HCT116 (cell line): ENCODE results near the gene NKAIN4. TPM values are rescaled to one million over a fixed set of nuclear protein-coding genes. Genes with fewer than 3 reads are reported as not detected.

Experiments
- ATAC-seq: fragments of 200-7000 bp; cut with Tn5 transposase; 2 replicates; pipeline ENCODE4 v1.9.1; 2020; ENCODE audit warnings: mild to moderate bottlenecking, moderate library complexity
- BruUV-seq: library from RNA; stranded (reverse); fragments of 400-500 nt; replicated peaks from 2 replicates; lab custom pipeline; 2021; lab: Mats Ljungman, UMichigan
- CTCF ChIA-PET: fragments of 300-600 bp; sonication (Branson Sonifier 250); formaldehyde crosslinking; loops from one replicate; lab custom pipeline; 2021; ENCODE audit warnings: antibody characterized with exemption; lab: Charles Lee
- POLR2A ChIA-PET: fragments of 300-600, 350-600 bp; sonication (Branson Sonifier 250); formaldehyde crosslinking; loops from one replicate; lab custom pipeline; 2021; ENCODE audit warnings: antibody characterized with exemption; lab: Charles Lee
- RAD21 ChIA-PET, 2 experiments: fragments of 300-600 bp; sonication (Branson Sonifier 250); formaldehyde crosslinking; loops; one replicate each; lab custom pipeline; 2023; ENCODE audit warnings: low total read pairs in 2 of 2; ENCODE audit not compliant: uncharacterized antibody in 2 of 2, unreplicated experiment in 2 of 2, low non-redundant PET in 1 of 2; lab: Charles Lee
- DNase-seq: peaks from one replicate; pipeline ENCODE4 v3.0.0-alpha.2; 2010; ENCODE audit warnings: low read depth, low spot score
- H2AFZ ChIP-seq: fragments of 200-600 bp; shearing (Covaris generic), sonication (generic); 2 replicates; pipeline ENCODE4 v1.6.1; 2017; ENCODE audit warnings: low read depth, mixed run types, mixed read lengths, antibody characterized with exemption, low read length; ENCODE audit not compliant: poor library complexity, severe bottlenecking
- H3K27ac ChIP-seq: 2 replicates; pipeline ENCODE4 v1.5.1; 2012; ENCODE audit warnings: low read depth, low read length
- H3K27me3 ChIP-seq: fragments of 200-600 bp; sonication (generic); 2 replicates; pipeline ENCODE4 v1.6.1; 2016; ENCODE audit warnings: mixed run types, low read length, mixed read lengths; ENCODE audit not compliant: insufficient read depth
- H3K36me3 ChIP-seq, 2 experiments: fragments of 200-500 bp in 1 of 2; fragments of 200-600 bp in 1 of 2; sonication (Bioruptor generic) in 1 of 2; sonication (generic) in 1 of 2; 2 replicates each; pipeline versions ENCODE4 v1.5.1 to v1.6.1; 2014 to 2016; ENCODE audit warnings: low read length in 2 of 2, inconsistent platforms in 1 of 2, mixed read lengths in 1 of 2, mixed run types in 1 of 2; ENCODE audit not compliant: insufficient read depth in 2 of 2, control insufficient read depth in 1 of 2
- H3K4me1 ChIP-seq, 2 experiments: fragments of 200-600 bp in 1 of 2; sonication (generic) in 1 of 2; 2 replicates each; pipeline versions ENCODE4 v1.5.1 to v1.6.1; 2012 to 2017; ENCODE audit warnings: low read length in 2 of 2, inconsistent platforms in 1 of 2, mild to moderate bottlenecking in 1 of 2, mixed read lengths in 1 of 2, mixed run types in 1 of 2, moderate library complexity in 1 of 2; ENCODE audit not compliant: insufficient read depth in 2 of 2, control insufficient read depth in 1 of 2
- H3K4me2 ChIP-seq: fragments of 200-600 bp; sonication (generic); 2 replicates; pipeline ENCODE4 v1.6.1; 2017; ENCODE audit warnings: mixed run types, low read length, mixed read lengths
- H3K4me3 ChIP-seq, 2 experiments: fragments of 200-600 bp in 1 of 2; sonication (generic) in 1 of 2; replicated peaks in 1 of 2; 2 replicates each; pipeline ENCODE4 v1.5.1; 2011 to 2016; ENCODE audit warnings: low read length in 2 of 2, control low read depth in 1 of 2, low read depth in 1 of 2, mild to moderate bottlenecking in 1 of 2, mixed read lengths in 1 of 2, mixed run types in 1 of 2
- H3K79me2 ChIP-seq: fragments of 200-600 bp; sonication (generic); 2 replicates; pipeline ENCODE4 v1.6.1; 2017; ENCODE audit warnings: mild to moderate bottlenecking, mixed run types, low read length, moderate library complexity, mixed read lengths; ENCODE audit not compliant: insufficient read depth
- H3K9ac ChIP-seq: fragments of 200-600 bp; sonication (generic); 2 replicates; pipeline ENCODE4 v1.6.1; 2016; ENCODE audit warnings: low read length, mixed read lengths
- H3K9me2 ChIP-seq: fragments of 200-600 bp; sonication (generic), shearing (Covaris generic); 2 replicates; pipeline ENCODE4 v1.6.1; 2017; ENCODE audit warnings: mixed run types, mild to moderate bottlenecking, moderate library complexity; ENCODE audit not compliant: insufficient read depth
- H3K9me3 ChIP-seq, 2 experiments: fragments of 200-500 bp in 1 of 2; fragments of 200-600 bp in 1 of 2; sonication (Bioruptor generic) in 1 of 2; sonication (generic) in 1 of 2; 2 replicates each; pipeline ENCODE4 v1.6.1; 2014 to 2017; ENCODE audit warnings: low read length in 2 of 2, mixed read lengths in 2 of 2, inconsistent platforms in 1 of 2, low read depth in 1 of 2, mild to moderate bottlenecking in 1 of 2, mixed run types in 1 of 2, moderate library complexity in 1 of 2; ENCODE audit not compliant: control insufficient read depth in 1 of 2, insufficient read depth in 1 of 2
- H4K20me1 ChIP-seq: fragments of 200-600 bp; sonication (generic), shearing (Covaris generic); 2 replicates; pipeline ENCODE4 v1.6.1; 2017; ENCODE audit warnings: mixed run types, mild to moderate bottlenecking, moderate library complexity; ENCODE audit not compliant: insufficient read depth
- ATF3 ChIP-seq: IDR thresholded peaks from 2 replicates; pipeline ENCODE4 v1.6.1; 2012
- CBX3 ChIP-seq: IDR thresholded peaks from 2 replicates; pipeline ENCODE4 v1.6.1; 2012; ENCODE audit warnings: low read depth
- CEBPB ChIP-seq: IDR thresholded peaks from 2 replicates; pipeline ENCODE4 v1.6.1; 2012; ENCODE audit warnings: low read depth
- CTCF ChIP-seq, 3 experiments: fragments of 200-600 bp in 1 of 3; sonication (generic) in 1 of 3; IDR thresholded peaks in 2 of 3; conservative IDR thresholded peaks in 1 of 3; 2 replicates each; pipeline ENCODE4 v1.5.1; 2012 to 2017; ENCODE audit warnings: low read depth in 2 of 3, low read length in 2 of 3, antibody characterized with exemption in 1 of 3, borderline replicate concordance in 1 of 3, control low read depth in 1 of 3, mild to moderate bottlenecking in 1 of 3, mixed read lengths in 1 of 3, mixed run types in 1 of 3, moderate library complexity in 1 of 3; ENCODE audit not compliant: insufficient read depth in 1 of 3
- ELF1 ChIP-seq: IDR thresholded peaks from 2 replicates; pipeline ENCODE4 v1.6.1; 2012; ENCODE audit warnings: low read depth, borderline replicate concordance
- EZH2 ChIP-seq: fragments of 200-600 bp; sonication (generic); IDR thresholded peaks from 2 replicates; pipeline ENCODE4 v1.6.1; 2017; ENCODE audit warnings: antibody characterized with exemption, mixed run types
- EZH2phosphoT487 ChIP-seq: fragments of 200-600 bp; IDR thresholded peaks from 2 replicates; pipeline ENCODE4 v1.6.1; 2018; ENCODE audit warnings: antibody characterized with exemption, borderline replicate concordance
- FOSL1 ChIP-seq: IDR thresholded peaks from 2 replicates; pipeline ENCODE4 v1.6.1; 2012; ENCODE audit warnings: low read depth
- JUND ChIP-seq: IDR thresholded peaks from 2 replicates; pipeline ENCODE4 v1.6.1; 2012
- POLR2A ChIP-seq: IDR thresholded peaks from 2 replicates; pipeline ENCODE4 v1.7.0; 2011; ENCODE audit warnings: borderline replicate concordance; ENCODE audit not compliant: insufficient read depth, insufficient read length; ENCODE audit errors: extremely low read depth
- SIN3A ChIP-seq: IDR thresholded peaks from 2 replicates; pipeline ENCODE4 v1.6.1; 2012; ENCODE audit warnings: low read depth
- SP1 ChIP-seq: IDR thresholded peaks from 2 replicates; pipeline ENCODE4 v1.6.1; 2012; ENCODE audit warnings: low read depth
- SRF ChIP-seq: IDR thresholded peaks from 2 replicates; pipeline ENCODE4 v1.6.1; 2012; ENCODE audit warnings: low read depth
- TCF7L2 ChIP-seq: IDR thresholded peaks from 2 replicates; pipeline ENCODE4 v1.7.0; 2011; ENCODE audit warnings: borderline replicate concordance, inconsistent platforms; ENCODE audit not compliant: insufficient read depth, insufficient read length; ENCODE audit errors: extremely low read depth
- ZFX ChIP-seq: fragments of 450-650 bp; IDR thresholded peaks from 2 replicates; pipeline ENCODE4 v1.6.1; 2017
- ZNF274 ChIP-seq: fragments of 200-500 bp; sonication (Bioruptor generic); IDR thresholded peaks from 2 replicates; pipeline ENCODE4 v1.6.1; 2014; ENCODE audit warnings: mild to moderate bottlenecking, low read depth, low read length, inconsistent platforms
- intact Hi-C: fragments of 100-400 bp; cut with micrococcal nuclease; formaldehyde crosslinking; loops from 2 replicates; pipeline ENCODE4 v1.10.0; 2022
- total RNA-seq: library from RNA; stranded (reverse); gene quantifications from one replicate; pipeline ENCODE4 v1.2.1, GENCODE V29; 2021; ENCODE audit not compliant: unreplicated experiment
- TF ChIP-seq, protein P1 (sequence below): IDR thresholded peaks from 2 replicates; pipeline ENCODE4 v1.6.1; 2012; ENCODE audit warnings: low read depth
- TF ChIP-seq, protein P2 (sequence below): IDR thresholded peaks from 2 replicates; pipeline ENCODE4 v1.6.1; 2012
- TF ChIP-seq, protein P3 (sequence below): IDR thresholded peaks from 2 replicates; pipeline ENCODE4 v1.6.1; 2011; ENCODE audit warnings: mild to moderate bottlenecking, low read length, moderate library complexity; ENCODE audit not compliant: insufficient replicate concordance; ENCODE audit errors: extremely low read depth

Gene NKAIN4
- total RNA-seq, 1 experiment from 2014 or later: not detected

GRCh38 chr20:63257629-63258028 lies 3.4 kb upstream of the NKAIN4 start:
- no peak overlapping the region for H2AFZ ChIP-seq
- H3K27me3 ChIP-seq: no peaks in the 10 kb centered on the region
- ChIA-PET CTCF (no interaction called here), RAD21 (no interaction called here), POLR2A (no interaction called here)
- H3K27ac ChIP-seq: no peak overlapping the region
- H3K4me1 ChIP-seq: no peaks in the 10 kb centered on the region
- no peaks in the 10 kb centered on the region for H4K20me1 ChIP-seq
- H3K9me2 ChIP-seq: no peaks in the 10 kb centered on the region
- no peaks in the 10 kb centered on the region for H3K79me2 ChIP-seq
- H3K9ac ChIP-seq: no peak overlapping the region
- no peaks in the 10 kb centered on the region for H3K9me3 ChIP-seq
- intact Hi-C loops: no loop called here
- H3K36me3 ChIP-seq: no peaks in the 10 kb centered on the region
- no peak overlapping the region for H3K4me2 ChIP-seq
- BruUV-seq: no TSS peak
- no peak overlapping the region for H3K4me3 ChIP-seq
- no peak for DNase-seq
- TF ChIP-seq ELF1 (no peak), FOSL1 (no peak), ZNF274 (no peak), SRF (no peak), CBX3 (no peak), POLR2A (no peak), SIN3A (no peak), CTCF (IDR thresholded peaks at IDR 0.05 in 2 of 3, conservative IDR thresholded peaks at IDR 0.05 in 1 of 3; ENCODE audit: borderline replicate concordance in 1 of 3, insufficient read depth in 1 of 3, low read depth in 2 of 3, low read length in 2 of 3) (no peak), SP1 (no peak), ZFX (no peak), CEBPB (no peak), TCF7L2 (no peak), JUND (no peak), EZH2 (no peak), EZH2phosphoT487 (no peak), ATF3 (no peak)
- TF ChIP-seq, protein P1, sequence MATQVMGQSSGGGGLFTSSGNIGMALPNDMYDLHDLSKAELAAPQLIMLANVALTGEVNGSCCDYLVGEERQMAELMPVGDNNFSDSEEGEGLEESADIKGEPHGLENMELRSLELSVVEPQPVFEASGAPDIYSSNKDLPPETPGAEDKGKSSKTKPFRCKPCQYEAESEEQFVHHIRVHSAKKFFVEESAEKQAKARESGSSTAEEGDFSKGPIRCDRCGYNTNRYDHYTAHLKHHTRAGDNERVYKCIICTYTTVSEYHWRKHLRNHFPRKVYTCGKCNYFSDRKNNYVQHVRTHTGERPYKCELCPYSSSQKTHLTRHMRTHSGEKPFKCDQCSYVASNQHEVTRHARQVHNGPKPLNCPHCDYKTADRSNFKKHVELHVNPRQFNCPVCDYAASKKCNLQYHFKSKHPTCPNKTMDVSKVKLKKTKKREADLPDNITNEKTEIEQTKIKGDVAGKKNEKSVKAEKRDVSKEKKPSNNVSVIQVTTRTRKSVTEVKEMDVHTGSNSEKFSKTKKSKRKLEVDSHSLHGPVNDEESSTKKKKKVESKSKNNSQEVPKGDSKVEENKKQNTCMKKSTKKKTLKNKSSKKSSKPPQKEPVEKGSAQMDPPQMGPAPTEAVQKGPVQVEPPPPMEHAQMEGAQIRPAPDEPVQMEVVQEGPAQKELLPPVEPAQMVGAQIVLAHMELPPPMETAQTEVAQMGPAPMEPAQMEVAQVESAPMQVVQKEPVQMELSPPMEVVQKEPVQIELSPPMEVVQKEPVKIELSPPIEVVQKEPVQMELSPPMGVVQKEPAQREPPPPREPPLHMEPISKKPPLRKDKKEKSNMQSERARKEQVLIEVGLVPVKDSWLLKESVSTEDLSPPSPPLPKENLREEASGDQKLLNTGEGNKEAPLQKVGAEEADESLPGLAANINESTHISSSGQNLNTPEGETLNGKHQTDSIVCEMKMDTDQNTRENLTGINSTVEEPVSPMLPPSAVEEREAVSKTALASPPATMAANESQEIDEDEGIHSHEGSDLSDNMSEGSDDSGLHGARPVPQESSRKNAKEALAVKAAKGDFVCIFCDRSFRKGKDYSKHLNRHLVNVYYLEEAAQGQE: no peak
- TF ChIP-seq, protein P2, sequence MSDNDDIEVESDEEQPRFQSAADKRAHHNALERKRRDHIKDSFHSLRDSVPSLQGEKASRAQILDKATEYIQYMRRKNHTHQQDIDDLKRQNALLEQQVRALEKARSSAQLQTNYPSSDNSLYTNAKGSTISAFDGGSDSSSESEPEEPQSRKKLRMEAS: no peak
- TF ChIP-seq, protein P3, sequence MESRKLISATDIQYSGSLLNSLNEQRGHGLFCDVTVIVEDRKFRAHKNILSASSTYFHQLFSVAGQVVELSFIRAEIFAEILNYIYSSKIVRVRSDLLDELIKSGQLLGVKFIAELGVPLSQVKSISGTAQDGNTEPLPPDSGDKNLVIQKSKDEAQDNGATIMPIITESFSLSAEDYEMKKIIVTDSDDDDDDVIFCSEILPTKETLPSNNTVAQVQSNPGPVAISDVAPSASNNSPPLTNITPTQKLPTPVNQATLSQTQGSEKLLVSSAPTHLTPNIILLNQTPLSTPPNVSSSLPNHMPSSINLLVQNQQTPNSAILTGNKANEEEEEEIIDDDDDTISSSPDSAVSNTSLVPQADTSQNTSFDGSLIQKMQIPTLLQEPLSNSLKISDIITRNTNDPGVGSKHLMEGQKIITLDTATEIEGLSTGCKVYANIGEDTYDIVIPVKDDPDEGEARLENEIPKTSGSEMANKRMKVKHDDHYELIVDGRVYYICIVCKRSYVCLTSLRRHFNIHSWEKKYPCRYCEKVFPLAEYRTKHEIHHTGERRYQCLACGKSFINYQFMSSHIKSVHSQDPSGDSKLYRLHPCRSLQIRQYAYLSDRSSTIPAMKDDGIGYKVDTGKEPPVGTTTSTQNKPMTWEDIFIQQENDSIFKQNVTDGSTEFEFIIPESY: no peak
- TF ChIP-seq, all 23 proteins: peak for 0
- ATAC-seq: no peak
